T1000 (cell line): Measurements from ENCODE around the gene MYL6.
"Not testable (repeated sequence)": the region's sequence is repeated elsewhere in the genome, so short reads cannot be mapped to it uniquely, and the experiment has no call there.

Source experiments
- DNase-seq: peaks from one replicate; lab custom pipeline; 2025; ENCODE audit warnings: mixed read lengths; lab: John Stamatoyannopoulos, UW

MYL6 gene

DNA sequence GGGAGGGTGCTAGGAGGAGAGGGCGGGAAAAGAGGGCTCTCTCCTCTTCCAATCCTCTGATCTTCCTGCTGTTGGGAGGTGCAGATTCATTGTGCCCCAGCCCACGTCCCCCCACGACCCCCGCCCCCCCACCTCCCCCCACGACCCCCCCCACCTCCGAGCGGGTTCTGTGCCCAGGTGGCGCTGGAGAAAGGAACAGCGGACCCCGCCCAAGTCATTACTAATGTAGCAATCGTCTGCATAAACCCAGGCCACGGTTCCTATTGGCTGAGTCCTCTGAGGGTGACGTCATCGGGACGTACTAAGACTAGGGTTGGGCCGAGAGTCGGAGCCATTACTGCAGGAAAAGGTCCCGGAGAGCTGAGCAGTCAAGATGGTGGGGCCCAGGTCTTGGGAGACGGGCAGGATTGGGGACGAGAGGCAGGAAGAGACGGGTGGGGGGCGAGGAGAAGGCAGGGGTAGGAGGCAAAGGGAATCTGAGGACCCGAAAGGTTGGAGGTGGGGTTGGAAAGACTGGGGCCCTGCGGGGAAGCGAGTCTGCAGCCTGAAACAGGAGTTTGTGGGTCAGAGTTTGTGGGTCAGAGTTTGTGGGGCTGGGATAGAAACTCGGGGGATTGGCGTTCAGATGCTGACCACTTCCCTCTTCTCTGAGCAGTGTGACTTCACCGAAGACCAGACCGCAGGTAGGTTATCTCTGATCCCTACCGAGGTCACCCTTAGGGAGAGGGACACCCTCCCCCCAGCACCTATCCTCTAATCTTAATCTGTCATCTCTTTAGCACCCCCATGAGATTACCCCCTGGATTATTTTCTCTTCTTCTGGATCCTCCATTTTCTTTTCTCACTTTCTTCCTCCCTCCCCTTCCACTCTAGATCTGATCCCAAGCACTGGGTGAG lies at the start of gene MYL6:
Gene MYL6 (plus strand): TSS at position 331 of the 897 bp plus-strand sequence. CDS start 43 bp downstream, at position 374.
- DNase-seq = peak; percentile 89

DNA sequence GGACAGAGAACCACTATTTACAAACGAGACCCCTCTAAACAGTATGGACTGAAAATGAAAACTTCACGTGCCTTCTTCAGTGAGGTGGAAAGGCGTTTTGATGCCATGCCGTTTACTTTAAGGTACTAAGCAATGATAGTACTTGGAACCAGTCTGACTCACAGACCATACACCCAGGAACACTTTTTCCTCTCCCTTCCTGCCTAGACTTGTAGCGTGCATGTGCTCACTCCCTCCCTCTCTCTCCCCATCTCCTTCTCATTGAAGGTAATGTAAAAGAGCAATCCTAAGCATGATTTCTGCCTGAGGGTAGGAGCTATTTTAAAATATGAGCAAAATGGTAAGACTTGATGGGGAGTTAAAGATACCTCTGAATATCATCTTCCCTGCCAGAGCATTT lies 47.6 kb upstream of the MYL6 start:
- DNase-seq = no peak

GRCh38 chr12:56114084-56114483 lies 44.1 kb upstream of the MYL6 start:
- no peak for DNase-seq

- DNase-seq = no peak
Observed at GRCh38 chr12:56115329-56115728, 42.8 kb upstream of the MYL6 start.

DNA sequence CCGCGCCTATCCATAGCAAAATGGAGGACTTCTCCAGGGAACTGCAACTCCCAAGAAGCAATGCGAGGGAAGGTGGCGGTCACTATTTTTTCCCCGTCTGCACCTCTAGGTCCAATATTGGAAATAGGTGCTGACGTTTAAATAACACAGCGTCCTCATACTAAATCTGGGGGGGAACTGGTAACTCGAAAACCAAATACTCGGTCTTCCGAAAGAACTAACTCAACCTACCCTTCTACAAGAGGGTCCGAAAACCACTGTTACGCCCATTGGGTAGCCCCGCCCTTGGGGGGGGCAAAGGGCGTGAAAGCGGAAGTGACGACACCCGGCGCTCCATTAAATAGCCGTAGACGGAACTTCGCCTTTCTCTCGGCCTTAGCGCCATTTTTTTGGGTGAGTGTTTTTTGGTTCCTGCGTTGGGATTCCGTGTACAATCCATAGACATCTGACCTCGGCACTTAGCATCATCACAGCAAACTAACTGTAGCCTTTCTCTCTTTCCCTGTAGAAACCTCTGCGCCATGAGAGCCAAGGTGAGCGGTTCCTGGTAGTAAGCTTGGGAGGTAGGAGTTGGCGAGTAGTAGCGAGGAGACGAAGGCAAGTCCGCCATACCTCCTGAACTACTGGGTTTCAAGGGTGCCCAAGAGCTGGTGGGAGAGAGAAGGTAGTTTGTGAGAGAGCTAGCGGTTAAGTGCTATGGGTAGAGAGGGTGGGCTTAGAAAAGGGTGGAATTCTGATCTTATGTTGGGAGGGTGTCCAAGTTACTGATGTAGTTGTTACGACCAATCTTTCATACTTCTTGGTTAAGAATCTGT lies 41.7 kb upstream of the MYL6 start, which contains the start of gene RPL41:
Gene RPL41 (plus strand): TSS at position 367 of the 815 bp plus-strand sequence.
- DNase-seq = peak; percentile 90

- not testable (repeated sequence) for DNase-seq
Observed at GRCh38 chr12:56117082-56117706, 41.0 kb upstream of the MYL6 start.

DNA sequence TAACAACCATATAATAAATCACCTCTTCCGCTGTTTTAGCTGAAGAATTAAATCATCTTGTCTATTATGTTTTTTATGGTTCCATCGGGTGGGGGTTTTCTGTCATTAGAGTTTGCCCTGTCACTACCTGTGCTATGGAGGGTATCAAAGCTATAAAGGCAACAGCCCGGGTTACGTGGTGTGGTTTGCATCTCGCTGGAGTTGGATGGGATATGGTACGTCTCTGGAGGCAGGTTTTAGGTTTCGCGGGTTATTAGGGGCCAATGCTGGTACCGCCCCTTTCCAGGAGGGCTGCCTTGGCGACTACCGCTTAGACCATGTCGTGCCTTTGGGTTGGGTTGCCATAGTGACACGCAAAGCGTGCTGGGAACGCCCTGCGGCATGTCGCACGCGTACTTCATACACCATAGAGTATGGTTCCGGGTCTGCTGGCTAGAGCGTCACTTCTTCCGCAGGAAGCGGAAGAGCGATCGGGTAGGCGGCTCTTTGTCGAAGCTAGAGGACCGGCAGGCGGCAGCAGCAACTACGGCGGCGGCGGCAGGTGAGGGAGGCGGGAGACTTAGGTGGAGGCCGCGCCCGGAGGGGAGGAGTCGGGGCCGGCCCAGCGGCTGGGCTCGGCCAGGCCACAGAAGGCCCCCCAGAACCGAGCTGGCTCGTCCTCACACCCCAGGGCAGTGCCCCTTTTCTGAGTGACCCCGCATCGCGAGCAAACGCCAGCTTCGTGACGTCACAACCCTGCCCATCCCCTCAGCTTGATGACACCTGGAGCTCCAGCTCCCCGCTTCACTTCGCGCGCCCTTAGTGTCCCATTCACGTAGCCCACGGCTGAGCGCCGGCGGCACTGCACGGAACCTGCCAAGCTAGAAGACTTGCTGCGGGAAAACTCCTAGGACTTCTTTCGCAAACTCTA lies 40.1 kb upstream of the MYL6 start, which contains the start of gene ZC3H10:
Gene ZC3H10 (plus strand): TSS at position 489 of the 910 bp plus-strand sequence. CDS start 2,297 bp downstream, outside the sequence.
- DNase-seq = peak; percentile 99

GRCh38 chr12:56118688-56119357 lies 39.3 kb upstream of the MYL6 start:
- DNase-seq = no peak

DNA sequence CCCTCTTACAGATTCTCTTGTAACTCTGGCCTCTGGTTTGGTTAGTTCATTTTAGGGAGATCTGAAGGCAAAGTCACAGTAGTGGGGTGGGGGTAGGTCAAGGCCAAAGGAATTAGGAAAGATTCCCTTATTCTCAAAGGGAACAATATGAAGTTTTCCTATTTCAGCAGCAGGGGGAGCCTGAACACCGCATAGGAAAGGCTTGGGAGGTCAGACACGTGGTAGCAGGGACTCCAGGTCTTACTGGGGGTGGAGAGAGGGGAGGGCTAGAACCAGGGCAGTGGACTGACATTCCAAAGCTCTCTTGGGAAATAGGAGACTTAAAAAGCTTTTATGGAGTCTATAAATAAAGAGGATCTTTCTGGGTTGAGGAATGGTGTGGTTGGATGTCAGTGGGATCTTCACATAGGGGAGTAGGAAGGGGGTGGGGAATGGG lies 38.8 kb upstream of the MYL6 start:
- peak; percentile 63 for DNase-seq

GRCh38 chr12:56120158-56120846 lies 37.9 kb upstream of the MYL6 start:
- no peak for DNase-seq

DNA sequence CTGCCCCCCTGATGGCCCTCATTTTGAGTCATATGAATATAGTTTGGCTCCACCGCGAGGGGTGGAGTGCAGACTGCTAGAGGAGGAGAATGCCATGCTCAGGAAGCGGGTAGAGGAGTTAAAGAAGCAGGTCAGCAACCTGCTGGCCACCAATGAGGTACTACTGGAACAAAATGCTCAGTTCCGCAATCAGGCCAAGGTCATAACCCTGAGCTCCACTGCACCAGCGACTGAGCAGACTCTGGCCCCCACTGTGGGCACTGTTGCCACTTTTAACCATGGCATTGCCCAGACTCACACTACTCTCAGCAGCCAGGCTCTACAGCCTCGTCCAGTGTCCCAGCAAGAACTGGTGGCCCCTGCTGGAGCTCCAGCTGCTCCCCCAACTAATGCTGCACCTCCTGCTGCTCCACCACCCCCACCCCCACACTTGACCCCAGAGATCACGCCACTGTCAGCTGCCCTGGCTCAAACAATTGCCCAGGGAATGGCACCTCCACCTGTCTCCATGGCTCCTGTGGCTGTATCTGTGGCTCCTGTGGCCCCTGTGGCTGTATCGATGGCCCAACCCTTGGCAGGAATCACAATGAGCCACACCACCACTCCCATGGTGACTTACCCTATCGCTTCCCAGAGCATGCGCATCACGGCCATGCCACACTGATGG lies 36.8 kb upstream of the MYL6 start:
- no peak for DNase-seq

DNA sequence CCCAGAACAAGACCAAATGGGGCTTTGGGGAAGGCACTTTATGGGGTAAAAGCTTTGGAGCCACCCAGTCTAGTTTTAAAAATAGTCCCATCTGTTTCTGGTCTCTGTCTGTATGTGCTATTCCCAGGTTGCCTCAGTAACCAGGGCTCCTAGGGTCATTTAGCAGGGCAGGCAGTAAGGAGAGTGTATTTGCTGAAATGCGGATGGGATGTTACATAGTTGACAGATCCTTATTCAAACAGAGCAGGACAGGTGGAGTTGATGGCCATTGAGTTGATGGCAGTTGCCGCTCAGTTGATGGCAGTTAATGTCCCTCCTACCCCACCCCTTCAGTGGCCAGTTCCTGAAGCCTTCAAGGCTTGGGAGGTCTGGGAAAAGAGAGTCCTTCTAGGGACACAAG lies 35.5 kb upstream of the MYL6 start:
- no peak for DNase-seq

DNA sequence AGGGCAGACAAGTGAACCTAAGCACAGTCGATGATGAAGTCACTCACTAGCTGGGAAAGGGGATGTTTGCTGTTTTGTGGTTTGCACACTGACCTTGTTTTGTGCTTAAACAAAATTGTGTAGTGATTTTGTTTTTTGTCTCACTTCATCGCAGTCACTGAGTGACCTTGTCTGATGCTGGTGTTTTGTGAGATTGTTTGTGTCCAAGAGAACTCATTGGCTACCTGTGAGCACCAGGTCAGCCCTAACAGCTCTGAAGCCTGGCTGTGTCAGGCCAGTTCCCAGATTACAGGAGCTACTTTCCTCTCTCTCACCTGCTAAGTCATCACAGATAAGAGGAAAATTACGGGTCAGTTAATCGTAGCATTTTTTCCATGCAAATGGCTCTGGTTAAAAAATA lies 34.0 kb upstream of the MYL6 start:
- DNase-seq = no peak

DNA sequence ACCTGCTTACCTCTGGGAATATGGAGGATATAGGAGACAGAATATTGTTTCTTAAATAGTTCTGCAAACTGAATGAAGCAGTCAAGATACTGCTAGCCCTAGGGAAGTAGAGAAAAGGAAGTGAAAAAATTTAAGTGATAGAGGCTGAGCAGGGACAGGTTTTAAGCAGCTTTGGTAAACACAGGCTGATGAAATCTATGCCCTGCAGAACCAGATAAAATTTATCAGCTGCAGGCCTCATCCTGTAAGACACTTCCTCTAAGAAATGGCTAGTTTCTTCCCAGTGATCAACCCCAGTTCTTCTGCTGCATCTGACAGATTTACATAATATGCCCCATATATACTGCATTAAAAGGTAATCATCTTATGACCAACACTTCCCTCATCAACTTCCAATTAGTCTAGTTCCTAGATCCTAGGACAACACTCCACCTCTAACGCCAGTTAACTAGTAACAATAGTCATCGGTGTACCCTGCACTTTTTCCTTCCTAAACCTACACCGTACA lies 31.4 kb upstream of the MYL6 start:
- no peak for DNase-seq

- DNase-seq = no peak
Observed at GRCh38 chr12:56127485-56127887, 30.7 kb upstream of the MYL6 start.

DNA sequence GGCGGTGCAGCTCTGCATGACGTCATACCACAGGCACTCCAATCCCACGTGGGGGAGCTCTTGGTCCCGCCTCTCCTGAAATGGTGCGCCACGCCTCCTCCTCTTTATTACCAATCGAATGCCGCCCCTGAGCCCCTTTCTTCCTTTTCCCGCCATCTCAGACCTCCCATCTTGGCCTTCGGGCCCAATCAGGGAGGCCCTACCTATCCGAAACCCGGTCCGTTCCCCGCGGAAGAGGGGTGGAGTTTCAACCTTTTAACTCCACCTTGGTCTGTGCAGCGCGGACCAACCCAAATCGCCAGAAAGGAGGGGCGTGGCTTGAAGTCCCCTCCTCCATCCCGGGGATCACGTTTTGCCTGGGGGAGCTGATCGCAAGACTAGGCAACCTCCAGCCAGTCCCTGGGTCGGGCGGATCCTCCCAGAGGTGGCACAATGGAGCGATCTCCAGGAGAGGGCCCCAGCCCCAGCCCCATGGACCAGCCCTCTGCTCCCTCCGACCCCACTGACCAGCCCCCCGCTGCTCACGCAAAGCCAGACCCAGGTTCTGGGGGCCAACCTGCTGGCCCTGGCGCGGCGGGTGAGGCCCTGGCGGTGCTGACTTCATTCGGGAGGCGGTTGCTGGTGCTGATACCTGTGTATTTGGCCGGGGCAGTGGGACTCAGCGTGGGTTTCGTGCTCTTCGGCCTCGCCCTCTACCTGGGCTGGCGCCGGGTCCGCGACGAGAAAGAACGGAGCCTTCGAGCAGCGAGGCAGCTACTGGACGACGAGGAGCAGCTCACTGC lies 30.1 kb upstream of the MYL6 start, which contains the start of gene ESYT1:
Gene ESYT1 (plus strand): TSS at position 380 of the 782 bp plus-strand sequence. CDS start 53 bp downstream, at position 433.
- peak; percentile 99 for DNase-seq

- no peak for DNase-seq
Observed at GRCh38 chr12:56128670-56129205, 29.4 kb upstream of the MYL6 start.
